ENCODE data around the gene ASTN2.

DNA sequence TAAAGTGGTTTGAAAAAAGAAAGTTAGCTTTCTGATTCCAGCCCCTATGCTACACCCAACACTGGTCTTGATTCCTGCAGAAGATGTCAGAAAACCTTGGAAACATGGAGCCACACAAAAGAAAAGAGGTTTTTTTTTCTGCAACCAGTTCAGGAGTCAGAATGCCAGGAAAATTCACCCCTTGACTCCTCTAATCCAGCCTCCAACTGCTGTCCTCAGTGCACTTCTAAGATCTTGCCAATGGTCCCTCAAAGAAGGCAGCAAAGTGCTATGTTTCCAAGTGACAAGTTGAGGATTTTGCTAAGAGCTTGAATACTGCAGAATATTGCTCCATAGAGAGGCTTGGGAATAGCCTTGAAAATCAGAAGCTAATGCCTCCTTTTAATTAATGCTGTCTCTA is 617.6 kb downstream of the ASTN2 start:
- TF ChIP-seq, protein P1, sequence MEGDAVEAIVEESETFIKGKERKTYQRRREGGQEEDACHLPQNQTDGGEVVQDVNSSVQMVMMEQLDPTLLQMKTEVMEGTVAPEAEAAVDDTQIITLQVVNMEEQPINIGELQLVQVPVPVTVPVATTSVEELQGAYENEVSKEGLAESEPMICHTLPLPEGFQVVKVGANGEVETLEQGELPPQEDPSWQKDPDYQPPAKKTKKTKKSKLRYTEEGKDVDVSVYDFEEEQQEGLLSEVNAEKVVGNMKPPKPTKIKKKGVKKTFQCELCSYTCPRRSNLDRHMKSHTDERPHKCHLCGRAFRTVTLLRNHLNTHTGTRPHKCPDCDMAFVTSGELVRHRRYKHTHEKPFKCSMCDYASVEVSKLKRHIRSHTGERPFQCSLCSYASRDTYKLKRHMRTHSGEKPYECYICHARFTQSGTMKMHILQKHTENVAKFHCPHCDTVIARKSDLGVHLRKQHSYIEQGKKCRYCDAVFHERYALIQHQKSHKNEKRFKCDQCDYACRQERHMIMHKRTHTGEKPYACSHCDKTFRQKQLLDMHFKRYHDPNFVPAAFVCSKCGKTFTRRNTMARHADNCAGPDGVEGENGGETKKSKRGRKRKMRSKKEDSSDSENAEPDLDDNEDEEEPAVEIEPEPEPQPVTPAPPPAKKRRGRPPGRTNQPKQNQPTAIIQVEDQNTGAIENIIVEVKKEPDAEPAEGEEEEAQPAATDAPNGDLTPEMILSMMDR (IDR thresholded peaks at IDR 0.05) = no peak
- TF ChIP-seq POLR2A (IDR thresholded peaks at IDR 0.05) = no peak

Data from thyroid gland (tissue), 4 donors.